ENCODE data around the gene SUPV3L1. TPM values are rescaled to one million over a fixed set of nuclear protein-coding genes. Genes with fewer than 3 reads are reported as not detected.
"Not testable (repeated sequence)": the region's sequence is repeated elsewhere in the genome, so short reads cannot be mapped to it uniquely, and the experiment has no call there.

SUPV3L1 gene
- polyA plus RNA-seq, 12 donors = 27.4 to 52.7 (median 32.3) TPM; not detected in 1

- no peak for DNase-seq
These were observed 48.1 kb downstream of the SUPV3L1 start for GRCh38 chr10:69228151-69228550.

- DNase-seq = no peak
These were observed 49.5 kb downstream of the SUPV3L1 start for GRCh38 chr10:69229616-69229916.

GRCh38 chr10:69230128-69230527 lies 50.1 kb downstream of the SUPV3L1 start:
- no peak for DNase-seq

GRCh38 chr10:69232252-69232651 lies 52.2 kb downstream of the SUPV3L1 start:
- DNase-seq = no peak

- DNase-seq = no peak
These were observed 52.9 kb downstream of the SUPV3L1 start for GRCh38 chr10:69232736-69233480.

- DNase-seq = no peak
These were observed 54.4 kb downstream of the SUPV3L1 start for GRCh38 chr10:69234447-69234846.

- DNase-seq = peak; percentile 93
These were observed 57.6 kb downstream of the SUPV3L1 start for GRCh38 chr10:69237528-69238159.

- no peak for DNase-seq
These were observed 59.1 kb downstream of the SUPV3L1 start for GRCh38 chr10:69239136-69239535.

- DNase-seq = no peak
These were observed 59.9 kb downstream of the SUPV3L1 start for GRCh38 chr10:69239816-69240434.

GRCh38 chr10:69240455-69240854 lies 60.4 kb downstream of the SUPV3L1 start:
- DNase-seq = no peak

GRCh38 chr10:69241575-69241974 lies 61.5 kb downstream of the SUPV3L1 start:
- DNase-seq = no peak

GRCh38 chr10:69242040-69242851 lies 62.2 kb downstream of the SUPV3L1 start:
- DNase-seq = no peak

- no peak for DNase-seq
These were observed 62.8 kb downstream of the SUPV3L1 start for GRCh38 chr10:69242852-69243212.

- no peak for DNase-seq
These were observed 63.8 kb downstream of the SUPV3L1 start for GRCh38 chr10:69243817-69244216.

- no peak for DNase-seq
These were observed 66.0 kb downstream of the SUPV3L1 start for GRCh38 chr10:69246036-69246435.

GRCh38 chr10:69246581-69247312 lies 66.7 kb downstream of the SUPV3L1 start:
- DNase-seq = no peak

- no peak for DNase-seq
These were observed 67.3 kb downstream of the SUPV3L1 start for GRCh38 chr10:69247313-69247710.

GRCh38 chr10:69248117-69248730 lies 68.2 kb downstream of the SUPV3L1 start:
- no peak for DNase-seq

GRCh38 chr10:69250041-69250440 lies 70.0 kb downstream of the SUPV3L1 start:
- no peak for DNase-seq

- DNase-seq = not testable (repeated sequence)
These were observed 71.4 kb downstream of the SUPV3L1 start for GRCh38 chr10:69251417-69251816.

GRCh38 chr10:69253171-69253570 lies 73.1 kb downstream of the SUPV3L1 start:
- no peak for DNase-seq

Data from muscle of arm (tissue), 12 donors.